Measurements from ENCODE around the gene TMEM219. TPM values are rescaled to one million over a fixed set of nuclear protein-coding genes. Genes with fewer than 3 reads are reported as not detected.

The TMEM219 gene
- total RNA-seq, 4 donors from 2014 or later = 48.1 to 120 (median 60.2) TPM

GRCh38 chr16:30006659-30007377 is 44.9 kb downstream of the TMEM219 start:
- no peak for ATAC-seq
- H3K4me1 ChIP-seq = peaks cover 3 to 9% of the 10 kb centered on the region in 2 donors
- intact Hi-C loops (cut with DNase I; ENCODE audit: low total_unique reads) = no loop called here

GRCh38 chr16:30007378-30007895 is 45.6 kb downstream of the TMEM219 start:
- no peak overlapping the region for H3K27ac ChIP-seq
- H3K27me3 ChIP-seq = peaks cover 35 to 40% (median 36%) of the 10 kb centered on the region in 3 donors
- no peaks in the 10 kb centered on the region for H3K36me3 ChIP-seq
- H3K4me1 ChIP-seq = peaks cover 3 to 9% of the 10 kb centered on the region in 2 donors
- TF ChIP-seq POLR2A (IDR thresholded peaks at IDR 0.05) (no peak), CTCF (IDR thresholded peaks at IDR 0.05 in 4 of 5, conservative IDR thresholded peaks at IDR 0.05 in 1 of 5) (no peak)
- ATAC-seq = no peak
- DNase-seq = no peak
- in situ Hi-C loops (cut with MboI; ENCODE audit: low sequenced_read_pairs in 4 of 4) = loop anchor here in 1 of 4 donors (25.0 kb wide), 1 partner anchor 320 kb away; the partner anchor contains the start of gene QPRT
- intact Hi-C loops (cut with DNase I; ENCODE audit: low total_unique reads) = no loop called here
- no peaks in the 10 kb centered on the region for H3K9me3 ChIP-seq
- no peak overlapping the region for H3K4me3 ChIP-seq

More at GRCh38 chr16:30006659-30007377, 44.9 kb downstream of the TMEM219 start:
- in situ Hi-C loops (cut with MboI; ENCODE audit: low sequenced_read_pairs in 4 of 4) = loop anchor here in 1 of 4 donors (25.0 kb wide), 1 partner anchor 320 kb away; the partner anchor contains the start of gene QPRT
- Histone ChIP-seq H3K27ac (no peak overlapping the region), H3K9me3 (no peaks in the 10 kb centered on the region), H3K36me3 (no peaks in the 10 kb centered on the region), H3K27me3 (peaks cover 30 to 34% (median 30%) of the 10 kb centered on the region in 3 donors), H3K4me3 (no peak overlapping the region)
- no peak for TF ChIP-seq CTCF (IDR thresholded peaks at IDR 0.05 in 4 of 5, conservative IDR thresholded peaks at IDR 0.05 in 1 of 5)
- TF ChIP-seq POLR2A (IDR thresholded peaks at IDR 0.05) = no peak
- no peak for DNase-seq

- Histone ChIP-seq H3K27me3 (peaks cover 36 to 40% (median 37%) of the 10 kb centered on the region in 3 donors), H3K36me3 (no peaks in the 10 kb centered on the region), H3K4me1 (peaks cover 3 to 9% of the 10 kb centered on the region in 2 donors), H3K9me3 (no peaks in the 10 kb centered on the region), H3K4me3 (no peak overlapping the region), H3K27ac (no peak overlapping the region)
- intact Hi-C loops (cut with DNase I; ENCODE audit: low total_unique reads) (no loop called here), in situ Hi-C loops (cut with MboI; ENCODE audit: low sequenced_read_pairs in 4 of 4) (loop anchor here in 1 of 4 donors (25.0 kb wide), 1 partner anchor 322 kb away; the partner anchor contains the start of gene QPRT)
- DNase-seq = no peak
- no peak for ATAC-seq
- TF ChIP-seq POLR2A (IDR thresholded peaks at IDR 0.05) = no peak
- TF ChIP-seq CTCF (IDR thresholded peaks at IDR 0.05 in 4 of 5, conservative IDR thresholded peaks at IDR 0.05 in 1 of 5) = no peak
These were observed 47.4 kb downstream of the TMEM219 start for GRCh38 chr16:30009085-30009862.

GRCh38 chr16:30009990-30010843 is 48.3 kb downstream of the TMEM219 start:
- no peak for TF ChIP-seq POLR2A (IDR thresholded peaks at IDR 0.05)
- no peak for TF ChIP-seq CTCF (IDR thresholded peaks at IDR 0.05 in 4 of 5, conservative IDR thresholded peaks at IDR 0.05 in 1 of 5)
- Histone ChIP-seq H3K36me3 (no peaks in the 10 kb centered on the region), H3K27me3 (peaks cover 36 to 40% (median 37%) of the 10 kb centered on the region in 3 donors), H3K4me3 (peak overlapping the region in 3 of 4 donors; percentile 7 to 23 (median 18)), H3K9me3 (no peaks in the 10 kb centered on the region), H3K27ac (no peak overlapping the region), H3K4me1 (peaks cover 3 to 9% of the 10 kb centered on the region in 2 donors)
- intact Hi-C loops (cut with DNase I; ENCODE audit: low total_unique reads) (no loop called here), in situ Hi-C loops (cut with MboI; ENCODE audit: low sequenced_read_pairs in 4 of 4) (loop anchor here in 1 of 4 donors (25.0 kb wide), 1 partner anchor 323 kb away; the partner anchor contains the start of gene QPRT)
- DNase-seq = no peak
- ATAC-seq = no peak
